ENCODE measurements around the gene ARCN1. TPM values are rescaled to one million over a fixed set of nuclear protein-coding genes. Genes with fewer than 3 reads are reported as not detected.

ARCN1 gene
- total and polyA plus RNA-seq, 2 of the 4 experiments (the other 2 are of a cell fraction) = 148 to 212 TPM

- Histone ChIP-seq H4K20me1 (ENCODE audit: insufficient read depth, low read length) (peaks cover 72% of the 10 kb centered on the region), H3K27me3 (ENCODE audit: control insufficient read depth, insufficient read depth, low read length) (no peaks in the 10 kb centered on the region), H3K36me3 (ENCODE audit: control insufficient read depth, insufficient read depth, low read length) (peaks cover 54% of the 10 kb centered on the region), H3K4me2 (ENCODE audit: low read depth, low read length) (no peak overlapping the region), H2AFZ (replicated peaks; ENCODE audit: low read length, poor library complexity) (no peak overlapping the region), H2AK9ac (replicated peaks; ENCODE audit: low read depth, low read length, poor library complexity) (no peak overlapping the region), H3K27ac (ENCODE audit: insufficient read depth, low read length) (no peak overlapping the region), H2BK120ac (ENCODE audit: low read depth, low read length) (no peak overlapping the region), H3K18ac (ENCODE audit: low read depth, low read length) (no peak overlapping the region), H3K23ac (ENCODE audit: low read depth, low read length) (no peak overlapping the region), H3K4me1 (ENCODE audit: control insufficient read depth, insufficient read depth, low read length) (peaks cover 23% of the 10 kb centered on the region), H3K4ac (ENCODE audit: low read depth, low read length) (no peak overlapping the region), H2AK5ac (ENCODE audit: low read depth, low read length) (no peak overlapping the region), H3K14ac (replicated peaks; ENCODE audit: low read depth, low read length) (no peak overlapping the region), H3K9ac (ENCODE audit: low read depth, low read length) (no peak overlapping the region), H3K79me1 (ENCODE audit: low read depth in 1 of 2, low read length in 2 of 2) (peaks cover 36 to 87% of the 10 kb centered on the region in 2 experiments), H3K9me3 (ENCODE audit: control insufficient read depth, insufficient read depth, low read length) (no peaks in the 10 kb centered on the region), H3K4me3 (ENCODE audit: insufficient read depth, low read depth, low read length) (no peak overlapping the region), H3K9me1 (ENCODE audit: insufficient read depth, low read length) (peaks cover 19% of the 10 kb centered on the region), H2BK5ac (ENCODE audit: low read depth, low read length, poor library complexity, severe bottlenecking) (no peak overlapping the region), H2BK20ac (ENCODE audit: low read depth, low read length) (no peak overlapping the region), H3K56ac (ENCODE audit: extremely low read depth, insufficient read depth, low read length) (no peak overlapping the region), H4K8ac (ENCODE audit: low read depth in 2 of 2, low read length in 2 of 2) (no peak overlapping the region), H4K5ac (ENCODE audit: low read depth, low read length) (no peak overlapping the region), H2BK15ac (ENCODE audit: low read depth, low read length) (no peak overlapping the region), H4K91ac (ENCODE audit: insufficient read depth, low read depth, low read length) (no peak overlapping the region)
- no CpG with 5 or more reads among the region's 6 CpGs for WGBS, 2 experiments (ENCODE audit: extremely low coverage in 2 of 2, insufficient read length in 1 of 2)
- no peak for TF ChIP-seq RFX5 (IDR thresholded peaks at IDR 0.05; ENCODE audit: low read depth, low read length)
- TF ChIP-seq FOS (IDR thresholded peaks at IDR 0.05; ENCODE audit: low read depth, low read length) = no peak
- no peak for TF ChIP-seq NFE2L2 (IDR thresholded peaks at IDR 0.05; ENCODE audit: low read depth, low read length)
- TF ChIP-seq RCOR1 (IDR thresholded peaks at IDR 0.05; ENCODE audit: insufficient replicate concordance, low read length) = no peak
- TF ChIP-seq, protein P1, sequence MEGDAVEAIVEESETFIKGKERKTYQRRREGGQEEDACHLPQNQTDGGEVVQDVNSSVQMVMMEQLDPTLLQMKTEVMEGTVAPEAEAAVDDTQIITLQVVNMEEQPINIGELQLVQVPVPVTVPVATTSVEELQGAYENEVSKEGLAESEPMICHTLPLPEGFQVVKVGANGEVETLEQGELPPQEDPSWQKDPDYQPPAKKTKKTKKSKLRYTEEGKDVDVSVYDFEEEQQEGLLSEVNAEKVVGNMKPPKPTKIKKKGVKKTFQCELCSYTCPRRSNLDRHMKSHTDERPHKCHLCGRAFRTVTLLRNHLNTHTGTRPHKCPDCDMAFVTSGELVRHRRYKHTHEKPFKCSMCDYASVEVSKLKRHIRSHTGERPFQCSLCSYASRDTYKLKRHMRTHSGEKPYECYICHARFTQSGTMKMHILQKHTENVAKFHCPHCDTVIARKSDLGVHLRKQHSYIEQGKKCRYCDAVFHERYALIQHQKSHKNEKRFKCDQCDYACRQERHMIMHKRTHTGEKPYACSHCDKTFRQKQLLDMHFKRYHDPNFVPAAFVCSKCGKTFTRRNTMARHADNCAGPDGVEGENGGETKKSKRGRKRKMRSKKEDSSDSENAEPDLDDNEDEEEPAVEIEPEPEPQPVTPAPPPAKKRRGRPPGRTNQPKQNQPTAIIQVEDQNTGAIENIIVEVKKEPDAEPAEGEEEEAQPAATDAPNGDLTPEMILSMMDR (conservative IDR thresholded peaks at IDR 0.05; ENCODE audit: low read depth, low read length) = no peak
- no peak for TF ChIP-seq SMC3 (IDR thresholded peaks at IDR 0.05; ENCODE audit: low read depth, low read length)
- no peak for TF ChIP-seq MXI1 (IDR thresholded peaks at IDR 0.05; ENCODE audit: borderline replicate concordance, low read depth, low read length)
- no peak for TF ChIP-seq CEBPB (IDR thresholded peaks at IDR 0.05; ENCODE audit: low read depth, low read length)
- no peak for TF ChIP-seq MAZ (IDR thresholded peaks at IDR 0.05; ENCODE audit: borderline replicate concordance, low read depth, low read length)
- TF ChIP-seq, protein P2, sequence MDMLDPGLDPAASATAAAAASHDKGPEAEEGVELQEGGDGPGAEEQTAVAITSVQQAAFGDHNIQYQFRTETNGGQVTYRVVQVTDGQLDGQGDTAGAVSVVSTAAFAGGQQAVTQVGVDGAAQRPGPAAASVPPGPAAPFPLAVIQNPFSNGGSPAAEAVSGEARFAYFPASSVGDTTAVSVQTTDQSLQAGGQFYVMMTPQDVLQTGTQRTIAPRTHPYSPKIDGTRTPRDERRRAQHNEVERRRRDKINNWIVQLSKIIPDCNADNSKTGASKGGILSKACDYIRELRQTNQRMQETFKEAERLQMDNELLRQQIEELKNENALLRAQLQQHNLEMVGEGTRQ (IDR thresholded peaks at IDR 0.05; ENCODE audit: low read depth, low read length) = no peak
- in situ Hi-C loops (cut with MboI; ENCODE audit: low sequenced_read_pairs) (no loop called here), intact Hi-C loops (cut with micrococcal nuclease) (no loop called here), dilution Hi-C loops (cut with HindIII; ENCODE audit: low sequenced_read_pairs, unreplicated experiment) (no loop called here)
- ATAC-seq (ENCODE audit: low read depth) (no peak), DNase-seq (no peak)
- CTCF ChIA-PET = interaction anchor here (0.6 kb wide), 1 partner anchor 22 kb away, joined by 5 read pairs; no protein-coding TSS in a partner anchor
- POLR2A ChIA-PET (ENCODE audit: unreplicated experiment) = interaction anchor here (0.7 kb wide), 1 partner anchor 12 kb away, joined by 3 read pairs; no protein-coding TSS in a partner anchor
- BruUV-seq (replicated peaks) = no TSS peak
Observed at GRCh38 chr11:118625036-118625690, 53.0 kb downstream of the ARCN1 start.

Data from IMR-90 (cell line).